Heart right ventricle (tissue), 16 donors: Measurements from ENCODE around the gene HUS1B. TPM values are rescaled to one million over a fixed set of nuclear protein-coding genes. Genes with fewer than 3 reads are reported as not detected.
A peak's percentile ranks its signal among the peaks of the same experiment; 100 is the strongest.

Experiments
- ATAC-seq, 8 donors: fragments of 200-7000 bp; cut with Tn5 transposase; one replicate each; pipeline ENCODE4 v1.9.1; 2020; ENCODE audit warnings: mild to moderate bottlenecking in 8 of 8, moderate library complexity in 8 of 8, moderate number of reproducible peaks in 1 of 8
- DNase-seq, 2 donors: peaks; one replicate each; pipeline ENCODE4 v3.0.0-alpha.2; 2020
- H3K27ac ChIP-seq, 10 donors: fragments of 200-600 bp; sonication (generic) in 2 of 10; one replicate each; pipeline versions ENCODE4 v1.5.0 to v1.8.0; 2020 to 2022; ENCODE audit warnings: mild to moderate bottlenecking in 3 of 10
- H3K27me3 ChIP-seq, 7 donors: fragments of 200-600 bp; one replicate each; pipeline ENCODE4 v1.8.0; 2021 to 2022; ENCODE audit warnings: mild to moderate bottlenecking in 2 of 7
- H3K36me3 ChIP-seq, 9 donors: fragments of 200-600 bp; sonication (generic) in 1 of 9; one replicate each; pipeline versions ENCODE4 v1.5.0 to v1.8.0; 2020 to 2022; ENCODE audit warnings: mild to moderate bottlenecking in 2 of 9
- H3K4me1 ChIP-seq, 9 donors: fragments of 200-600 bp; sonication (generic) in 1 of 9; one replicate each; pipeline versions ENCODE4 v1.5.0 to v1.8.0; 2020 to 2022; ENCODE audit warnings: mild to moderate bottlenecking in 4 of 9
- H3K4me3 ChIP-seq, 10 donors: fragments of 200-600 bp; sonication (generic) in 2 of 10; one replicate each; pipeline versions ENCODE4 v1.5.0 to v1.8.0; 2020 to 2022; ENCODE audit warnings: mild to moderate bottlenecking in 7 of 10, moderate library complexity in 2 of 10
- H3K9me3 ChIP-seq, 11 donors: fragments of 200-600 bp in 10 of 11; sonication (generic) in 2 of 11; one replicate each; pipeline versions ENCODE4 v1.5.0 to v1.8.0; 2013 to 2022; ENCODE audit warnings: mild to moderate bottlenecking in 2 of 11, control low read depth in 1 of 11, moderate library complexity in 1 of 11
- WGBS, 2 donors: extraction: QIAGEN DNeasy Blood & Tissue Kit; methylation state at CpG; one replicate each; pipeline ENCODE4 v1.1.7; 2013; ENCODE audit warnings: inconsistent platforms in 1 of 2; 5-methylcytosine and 5-hydroxymethylcytosine counted together
- intact Hi-C, 10 donors: fragments of 100-400 bp; cut with DNase I; formaldehyde crosslinking; loops; one replicate each; pipeline versions ENCODE4 v1.11.1 to v1.14.2; 2022
- polyA plus RNA-seq, 2 donors: library from polyadenylated mRNA; stranded (reverse); fragments of 200-250 nt; gene quantifications; one replicate each; pipeline ENCODE4 v1.2.3, GENCODE V29; 2013
- total RNA-seq, 10 donors: library from RNA; stranded (reverse); fragmentation: NEBNext Ultra II Directional in 3 of 10; extraction: Animal tissue kit (Norgen Biotek cat#: 25700) in 3 of 10; gene quantifications; one replicate each; pipeline versions ENCODE4 v1.2.1 to v1.2.4, GENCODE V29; 2021 to 2023
- TF ChIP-seq, protein P1 (sequence below), 9 donors: fragments of 200-600 bp; sonication (generic) in 2 of 9; IDR thresholded peaks; one replicate each; pipeline versions ENCODE4 v1.5.0 to v1.8.0; 2021 to 2022; ENCODE audit warnings: antibody characterized with exemption in 9 of 9, mild to moderate bottlenecking in 5 of 9, moderate library complexity in 1 of 9
- donor health status: Arrhythmogenic right ventricular cardiomyopathy.
- donor health status: ischemic (EF 13 %, LVEDD 7.1; RV severe dilation, severe dysfunction).
- donor health status: healthy with polysubstance abuse.
- donor health status: DM: no; HTN: yes; CAD: no.
- donor health status: DM: no; HTN: no; CAD: no.
- donor health status: ischemic (EF 25% LVEDD 6.9; RV normal size, moderate dysfunction).
- donor health status: ischemic (EF 25% LVEDD 5.7; RV mildly dilated, moderate dysfunction).
- donor health status: healthy.
- donor health status: DM: yes; HTN: yes; CAD: no.
- donor health status: Ischemic cardiomyopathy.
- donor health status: ischemic (EF 35%, LVEDD 5.7; RV mildly dilated, moderate dysfunction).
- donor health status: nonischemic (EF 11% LVEDD 7.7; RV severe dilation, severe dysfunction).
- donor health status: DM: yes; HTN: yes; CAD: no.
- donor health status: PGD.
- donor health status: ischemic (EF 29% LVEDD 5.4; RV normal size, mild dysfunction).
- donor health status: nonischemic (EF 23%, LVEDD 6.1; RV moderate dilation, normal function).

Gene HUS1B
- total and polyA plus RNA-seq, 12 donors, result 0.13 to 0.57 (median 0.33) TPM; not detected in 5

DNA sequence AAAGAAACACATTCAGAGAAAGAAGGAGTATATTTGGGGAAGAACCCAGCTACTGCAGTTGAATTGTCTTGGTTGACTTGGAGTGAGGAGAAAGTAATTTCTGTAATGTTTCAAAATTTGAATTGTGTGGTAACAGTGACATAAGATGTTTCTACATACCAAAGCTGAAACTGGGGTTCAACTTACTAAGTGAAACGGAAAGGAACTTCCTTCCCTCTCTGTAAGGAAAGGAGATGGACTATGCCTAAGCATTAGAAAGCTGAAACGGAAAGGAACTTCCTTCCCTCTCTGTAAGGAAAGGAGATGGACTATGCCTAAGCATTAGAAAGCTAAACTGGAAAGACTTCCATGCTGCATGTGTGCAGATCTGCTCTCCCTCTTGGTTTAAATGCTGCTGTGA lies 46.0 kb downstream of the HUS1B start:
- Histone ChIP-seq H3K4me1 (peaks cover 0 to 17% (median 0%) of the 10 kb centered on the region in 9 donors), H3K27me3 (no peaks in the 10 kb centered on the region), H3K36me3 (peaks cover 0 to 64% (median 12%) of the 10 kb centered on the region in 9 donors), H3K27ac (no peak overlapping the region), H3K4me3 (no peak overlapping the region), H3K9me3 (no peaks in the 10 kb centered on the region)
- intact Hi-C loops, result no loop called here
- ATAC-seq (peak in 1 of 8 donors; percentile 27), DNase-seq (no peak)
- TF ChIP-seq, protein P1, sequence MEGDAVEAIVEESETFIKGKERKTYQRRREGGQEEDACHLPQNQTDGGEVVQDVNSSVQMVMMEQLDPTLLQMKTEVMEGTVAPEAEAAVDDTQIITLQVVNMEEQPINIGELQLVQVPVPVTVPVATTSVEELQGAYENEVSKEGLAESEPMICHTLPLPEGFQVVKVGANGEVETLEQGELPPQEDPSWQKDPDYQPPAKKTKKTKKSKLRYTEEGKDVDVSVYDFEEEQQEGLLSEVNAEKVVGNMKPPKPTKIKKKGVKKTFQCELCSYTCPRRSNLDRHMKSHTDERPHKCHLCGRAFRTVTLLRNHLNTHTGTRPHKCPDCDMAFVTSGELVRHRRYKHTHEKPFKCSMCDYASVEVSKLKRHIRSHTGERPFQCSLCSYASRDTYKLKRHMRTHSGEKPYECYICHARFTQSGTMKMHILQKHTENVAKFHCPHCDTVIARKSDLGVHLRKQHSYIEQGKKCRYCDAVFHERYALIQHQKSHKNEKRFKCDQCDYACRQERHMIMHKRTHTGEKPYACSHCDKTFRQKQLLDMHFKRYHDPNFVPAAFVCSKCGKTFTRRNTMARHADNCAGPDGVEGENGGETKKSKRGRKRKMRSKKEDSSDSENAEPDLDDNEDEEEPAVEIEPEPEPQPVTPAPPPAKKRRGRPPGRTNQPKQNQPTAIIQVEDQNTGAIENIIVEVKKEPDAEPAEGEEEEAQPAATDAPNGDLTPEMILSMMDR (IDR thresholded peaks at IDR 0.05), result no peak
- WGBS, 2 donors, result 54 to 64% methylated on average over 2 of the region's 2 CpGs

DNA sequence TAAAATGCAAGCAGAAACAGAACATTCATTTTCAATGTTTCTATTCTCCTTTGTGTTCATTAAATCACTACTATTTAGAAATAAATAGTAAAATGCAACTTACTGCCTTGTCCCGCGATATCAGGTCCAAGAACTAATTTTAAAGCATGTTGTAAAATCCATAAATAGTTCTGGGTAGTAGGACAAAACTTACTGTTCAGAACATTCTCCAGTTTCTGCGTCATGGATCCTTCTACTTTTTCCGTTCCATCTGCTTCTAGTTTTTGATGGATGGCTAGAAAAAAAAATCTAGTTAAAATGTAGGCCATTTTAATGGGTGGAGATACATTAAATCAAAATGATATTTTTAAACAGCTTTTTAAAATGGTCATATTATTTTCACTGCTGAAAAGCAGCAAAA lies 47.0 kb downstream of the HUS1B start:
- no peak overlapping the region for H3K4me3 ChIP-seq
- ATAC-seq, result no peak
- H3K9me3 ChIP-seq, result no peaks in the 10 kb centered on the region
- peaks cover 0 to 17% (median 0%) of the 10 kb centered on the region in 9 donors for H3K4me1 ChIP-seq
- H3K36me3 ChIP-seq, result peaks cover 0 to 57% (median 12%) of the 10 kb centered on the region in 9 donors
- TF ChIP-seq, protein P1 (IDR thresholded peaks at IDR 0.05), result no peak
- DNase-seq, result no peak
- no peaks in the 10 kb centered on the region for H3K27me3 ChIP-seq
- H3K27ac ChIP-seq, result no peak overlapping the region
- 95 to 98% methylated on average over 4 of the region's 4 CpGs for WGBS, 2 donors
- intact Hi-C loops, result no loop called here

DNA sequence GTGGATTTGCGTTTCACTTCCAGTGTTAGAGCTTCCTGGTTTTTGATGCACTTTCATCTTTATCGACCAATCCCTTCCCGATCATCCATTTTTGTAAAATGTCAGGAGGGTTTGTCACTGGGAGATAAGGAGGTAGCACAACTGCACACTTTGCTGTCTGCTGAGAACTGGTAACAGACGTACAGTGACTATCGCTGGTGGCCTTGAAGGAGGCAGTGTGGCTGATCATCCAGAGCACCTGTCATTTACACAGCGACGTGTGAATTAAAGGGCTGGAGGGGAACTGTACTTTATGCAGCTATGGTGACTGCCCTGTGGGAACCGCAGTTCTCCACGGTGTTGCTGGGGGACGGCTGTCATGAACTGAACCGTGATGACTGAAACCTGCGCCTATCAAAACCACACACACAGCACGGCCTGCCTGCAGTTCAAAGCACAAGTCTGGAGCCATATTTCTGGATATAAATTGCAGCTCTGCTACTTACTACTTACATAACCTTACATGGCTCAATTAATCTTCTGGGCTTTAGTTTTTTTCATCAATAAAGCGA lies 50.0 kb downstream of the HUS1B start:
- WGBS, 2 donors, result 88 to 94% methylated on average over 14 of the region's 14 CpGs
- Histone ChIP-seq H3K4me3 (no peak overlapping the region), H3K4me1 (peaks cover 0 to 15% (median 0%) of the 10 kb centered on the region in 9 donors), H3K27ac (no peak overlapping the region), H3K9me3 (no peaks in the 10 kb centered on the region), H3K36me3 (peaks cover 0 to 46% (median 11%) of the 10 kb centered on the region in 9 donors), H3K27me3 (no peaks in the 10 kb centered on the region)
- DNase-seq, result no peak
- ATAC-seq, result no peak
- TF ChIP-seq, protein P1 (IDR thresholded peaks at IDR 0.05), result no peak
- intact Hi-C loops, result no loop called here

Other genes starting within 250 kb of the HUS1B start
- gene EXOC2, start 36.0 kb upstream of the HUS1B start, total RNA-seq, result 10 to 100 TPM; 10.2 to 18.4 (median 14.3) TPM
- gene EXOC2, start 36.0 kb upstream of the HUS1B start, polyA plus RNA-seq, result 1 to 10 TPM; 4.0 to 7.5 TPM